Panc1 (cell line): Measurements from ENCODE around the gene SPRY1. TPM values are rescaled to one million over a fixed set of nuclear protein-coding genes. Genes with fewer than 3 reads are reported as not detected.

ENCODE experiments used
- ATAC-seq: fragments of 200-7000 bp; cut with Tn5 transposase; 2 replicates; pipeline ENCODE4 v1.9.1; 2020; ENCODE audit warnings: mild to moderate bottlenecking, moderate library complexity
- BruUV-seq: library from RNA; stranded (reverse); fragments of 400-500 nt; replicated peaks from 2 replicates; lab custom pipeline; 2021; lab: Mats Ljungman, UMichigan
- CTCF ChIA-PET: fragments of 300-600 bp; sonication (Branson Sonifier 250); formaldehyde crosslinking; loops from one replicate; lab custom pipeline; 2022; ENCODE audit warnings: antibody characterized with exemption; lab: Charles Lee
- POLR2A ChIA-PET: fragments of 300-600 bp; sonication (Branson Sonifier 250); formaldehyde crosslinking; loops from one replicate; lab custom pipeline; 2022; ENCODE audit warnings: antibody characterized with exemption; lab: Charles Lee
- DNase-seq: peaks from one replicate; pipeline ENCODE4 v3.0.0-alpha.2; 2010; ENCODE audit warnings: low read depth, low spot score
- H3K27ac ChIP-seq: 2 replicates; pipeline ENCODE4 v1.5.1; 2011; ENCODE audit warnings: mild to moderate bottlenecking, low read length, inconsistent platforms
- H3K27me3 ChIP-seq: fragments of 200-500 bp; sonication (Bioruptor generic); 2 replicates; pipeline ENCODE4 v1.6.0; 2014; ENCODE audit warnings: low read length, inconsistent platforms; ENCODE audit not compliant: control insufficient read depth, insufficient read depth
- H3K36me3 ChIP-seq: fragments of 200-500 bp; sonication (Bioruptor generic); 2 replicates; pipeline ENCODE4 v1.5.1; 2014; ENCODE audit warnings: inconsistent platforms, mild to moderate bottlenecking, low read length, moderate library complexity; ENCODE audit not compliant: control insufficient read depth, insufficient read depth
- H3K4me1 ChIP-seq: 2 replicates; pipeline ENCODE4 v1.5.1; 2011; ENCODE audit warnings: inconsistent platforms, mild to moderate bottlenecking, low read length, moderate library complexity; ENCODE audit not compliant: control insufficient read depth, insufficient read depth
- H3K4me3 ChIP-seq, 2 experiments: 2 replicates each; pipeline ENCODE4 v1.5.1; 2011 to 2012; ENCODE audit warnings: low read depth in 2 of 2, low read length in 2 of 2, mild to moderate bottlenecking in 2 of 2, inconsistent platforms in 1 of 2, moderate library complexity in 1 of 2
- H3K9me3 ChIP-seq: fragments of 200-500 bp; sonication (Bioruptor generic); 2 replicates; pipeline ENCODE4 v1.5.1; 2014; ENCODE audit warnings: low read depth, mild to moderate bottlenecking, inconsistent platforms, low read length, moderate library complexity; ENCODE audit not compliant: control insufficient read depth, insufficient read depth
- CTCF ChIP-seq: fragments of 450-650 bp; IDR thresholded peaks from 2 replicates; pipeline ENCODE4 v1.5.1; 2017; ENCODE audit warnings: mild to moderate bottlenecking
- POLR2AphosphoS5 ChIP-seq: IDR thresholded peaks from 2 replicates; pipeline ENCODE4 v1.6.1; 2012; ENCODE audit warnings: mild to moderate bottlenecking, low read depth, low read length, moderate library complexity
- SIN3A ChIP-seq: IDR thresholded peaks from 2 replicates; pipeline ENCODE4 v1.6.1; 2012; ENCODE audit warnings: low read depth, mild to moderate bottlenecking, low read length, moderate library complexity, borderline replicate concordance; ENCODE audit not compliant: insufficient read depth
- TCF7L2 ChIP-seq: IDR thresholded peaks from 2 replicates; pipeline ENCODE4 v1.6.1; 2011; ENCODE audit warnings: mild to moderate bottlenecking, low read depth, low read length, inconsistent platforms
- in situ Hi-C: cut with HindIII; loops from 2 replicates; pipeline ENCODE4 v1.10.0; 2016; ENCODE audit warnings: low sequenced_read_pairs, low pct_unique_long_range_greater_than_20kb
- intact Hi-C: fragments of 100-400 bp; cut with micrococcal nuclease; formaldehyde crosslinking; loops from one replicate; pipeline ENCODE4 v1.10.0; 2022; ENCODE audit not compliant: unreplicated experiment
- total RNA-seq: library from RNA; stranded (reverse); gene quantifications from one replicate; pipeline ENCODE4 v1.2.1, GENCODE V29; 2021; ENCODE audit not compliant: unreplicated experiment
- TF ChIP-seq, protein P1 (sequence below), 2 experiments: IDR thresholded peaks; 2 replicates each; pipeline ENCODE4 v1.6.1; 2011 to 2012; ENCODE audit warnings: low read depth in 2 of 2, control low read depth in 1 of 2, low read length in 1 of 2, mild to moderate bottlenecking in 1 of 2, moderate library complexity in 1 of 2; ENCODE audit not compliant: insufficient read depth in 1 of 2

SPRY1 gene
- total RNA-seq, 1 experiment from 2014 or later: 77.8 TPM

DNA sequence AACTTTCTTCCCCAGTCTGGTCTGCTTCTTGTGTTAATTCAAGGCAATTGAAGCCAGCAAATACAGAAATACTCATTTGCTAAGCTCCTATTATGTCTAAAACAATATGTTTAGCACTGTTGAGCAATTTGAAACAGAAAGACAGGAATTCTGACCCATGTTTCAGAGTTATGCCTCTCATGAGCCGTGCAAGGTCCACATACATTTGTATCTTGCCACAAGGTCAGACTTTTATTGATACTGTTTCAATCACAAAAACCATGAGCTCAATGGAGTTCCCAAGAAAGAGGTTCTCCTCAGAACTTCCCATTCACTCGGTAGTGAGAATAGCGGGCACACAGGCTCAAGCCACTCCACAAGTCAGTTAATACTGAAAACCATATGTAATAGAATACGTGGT is 47.6 kb upstream of the SPRY1 start:
- intact Hi-C loops: no loop called here
- Histone ChIP-seq H3K36me3 (no peaks in the 10 kb centered on the region), H3K27ac (no peak overlapping the region), H3K4me1 (no peaks in the 10 kb centered on the region; the same call in none of the 2 replicates), H3K9me3 (no peaks in the 10 kb centered on the region), H3K4me3 (no peak overlapping the region), H3K27me3 (no peaks in the 10 kb centered on the region)
- ChIA-PET POLR2A (no interaction called here), CTCF (interaction anchor here (0.6 to 0.7 kb wide), 2 partner anchors 276 to 391 kb away, joined by 3 read pairs; no protein-coding TSS in a partner anchor)
- in situ Hi-C loops: no loop called here
- no TSS peak for BruUV-seq
- no peak for ATAC-seq
- no peak for DNase-seq
- TF ChIP-seq, protein P1, sequence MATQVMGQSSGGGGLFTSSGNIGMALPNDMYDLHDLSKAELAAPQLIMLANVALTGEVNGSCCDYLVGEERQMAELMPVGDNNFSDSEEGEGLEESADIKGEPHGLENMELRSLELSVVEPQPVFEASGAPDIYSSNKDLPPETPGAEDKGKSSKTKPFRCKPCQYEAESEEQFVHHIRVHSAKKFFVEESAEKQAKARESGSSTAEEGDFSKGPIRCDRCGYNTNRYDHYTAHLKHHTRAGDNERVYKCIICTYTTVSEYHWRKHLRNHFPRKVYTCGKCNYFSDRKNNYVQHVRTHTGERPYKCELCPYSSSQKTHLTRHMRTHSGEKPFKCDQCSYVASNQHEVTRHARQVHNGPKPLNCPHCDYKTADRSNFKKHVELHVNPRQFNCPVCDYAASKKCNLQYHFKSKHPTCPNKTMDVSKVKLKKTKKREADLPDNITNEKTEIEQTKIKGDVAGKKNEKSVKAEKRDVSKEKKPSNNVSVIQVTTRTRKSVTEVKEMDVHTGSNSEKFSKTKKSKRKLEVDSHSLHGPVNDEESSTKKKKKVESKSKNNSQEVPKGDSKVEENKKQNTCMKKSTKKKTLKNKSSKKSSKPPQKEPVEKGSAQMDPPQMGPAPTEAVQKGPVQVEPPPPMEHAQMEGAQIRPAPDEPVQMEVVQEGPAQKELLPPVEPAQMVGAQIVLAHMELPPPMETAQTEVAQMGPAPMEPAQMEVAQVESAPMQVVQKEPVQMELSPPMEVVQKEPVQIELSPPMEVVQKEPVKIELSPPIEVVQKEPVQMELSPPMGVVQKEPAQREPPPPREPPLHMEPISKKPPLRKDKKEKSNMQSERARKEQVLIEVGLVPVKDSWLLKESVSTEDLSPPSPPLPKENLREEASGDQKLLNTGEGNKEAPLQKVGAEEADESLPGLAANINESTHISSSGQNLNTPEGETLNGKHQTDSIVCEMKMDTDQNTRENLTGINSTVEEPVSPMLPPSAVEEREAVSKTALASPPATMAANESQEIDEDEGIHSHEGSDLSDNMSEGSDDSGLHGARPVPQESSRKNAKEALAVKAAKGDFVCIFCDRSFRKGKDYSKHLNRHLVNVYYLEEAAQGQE (IDR thresholded peaks at IDR 0.05; ENCODE audit: insufficient read depth in 1 of 2, low read depth in 2 of 2, low read length in 1 of 2): no peak
- no peak for TF ChIP-seq TCF7L2
- TF ChIP-seq SIN3A: no peak
- no peak for TF ChIP-seq CTCF
- TF ChIP-seq POLR2AphosphoS5: no peak

DNA sequence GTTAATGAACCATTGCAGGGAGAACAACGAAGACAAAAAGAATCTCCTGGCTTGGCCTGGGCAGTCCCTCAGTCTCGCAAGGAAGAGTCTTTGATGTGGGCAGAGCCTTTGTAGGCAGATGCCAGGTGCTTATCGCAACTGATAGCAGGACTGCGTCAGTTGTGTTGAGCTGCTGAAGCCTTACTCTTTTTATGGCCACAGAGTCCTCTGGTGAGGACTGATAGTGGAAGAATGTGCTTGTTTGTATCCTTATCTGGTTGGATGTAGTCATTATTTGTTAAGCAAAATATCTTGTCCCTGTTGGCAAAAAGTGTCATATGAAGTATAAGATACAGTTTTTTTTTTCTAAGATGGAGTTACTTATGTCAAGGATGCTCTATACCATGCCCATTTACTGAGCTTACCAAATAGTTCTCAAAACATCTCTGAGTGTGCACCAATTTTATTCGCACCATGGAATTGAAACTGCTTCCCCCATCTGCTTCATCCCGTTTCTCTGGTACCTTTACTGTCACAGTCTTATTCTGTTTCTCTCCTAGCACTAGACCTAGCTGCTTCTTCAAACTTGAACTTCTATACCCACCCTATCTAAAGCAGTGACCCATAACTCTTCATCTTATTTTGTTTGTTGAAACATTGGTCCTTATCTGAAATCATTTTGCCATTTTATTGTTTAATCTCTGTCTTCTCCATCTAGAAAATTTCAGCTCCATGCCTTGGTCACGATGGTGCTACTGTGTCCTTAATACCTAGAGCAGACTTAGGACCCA is 47.0 kb upstream of the SPRY1 start:
- DNase-seq (no peak), ATAC-seq (no peak)
- Histone ChIP-seq H3K36me3 (no peaks in the 10 kb centered on the region), H3K4me1 (no peaks in the 10 kb centered on the region; the same call in none of the 2 replicates), H3K27ac (no peak overlapping the region; the same call in 1 of the 2 replicates), H3K27me3 (no peaks in the 10 kb centered on the region), H3K4me3 (no peak overlapping the region), H3K9me3 (no peaks in the 10 kb centered on the region)
- in situ Hi-C loops (no loop called here), intact Hi-C loops (no loop called here)
- ChIA-PET CTCF (interaction anchor here (0.7 kb wide), 1 partner anchor 277 kb away, joined by 3 read pairs; no protein-coding TSS in a partner anchor), POLR2A (no interaction called here)
- no TSS peak for BruUV-seq
- TF ChIP-seq CTCF (no peak), POLR2AphosphoS5 (no peak), SIN3A (no peak), TCF7L2 (no peak)
- TF ChIP-seq, protein P1 (IDR thresholded peaks at IDR 0.05; ENCODE audit: insufficient read depth in 1 of 2, low read depth in 2 of 2, low read length in 1 of 2): no peak
